Fibroblast of skin of back (primary cell): ENCODE results near the gene ADAP1.
"Not testable (repeated sequence)": the region's sequence is repeated elsewhere in the genome, so short reads cannot be mapped to it uniquely, and the experiment has no call there.

ENCODE experiments used
- DNase-seq: peaks from one replicate; pipeline ENCODE4 v3.0.0-alpha.2; 2013

ADAP1 gene

GRCh38 chr7:974172-974571 is 19.7 kb upstream of the ADAP1 start:
- no peak for DNase-seq

- no peak for DNase-seq
Observed at GRCh38 chr7:973312-973711, 18.8 kb upstream of the ADAP1 start.

GRCh38 chr7:972676-973309 is 18.3 kb upstream of the ADAP1 start:
- DNase-seq = no peak

GRCh38 chr7:972110-972509 is 17.6 kb upstream of the ADAP1 start:
- no peak for DNase-seq

GRCh38 chr7:970744-971143 is 16.3 kb upstream of the ADAP1 start:
- DNase-seq = no peak

- DNase-seq = no peak
Observed at GRCh38 chr7:969403-969802, 14.9 kb upstream of the ADAP1 start.

GRCh38 chr7:968205-969105 is 14.0 kb upstream of the ADAP1 start:
- DNase-seq = no peak

- no peak for DNase-seq
Observed at GRCh38 chr7:967361-968082, 13.0 kb upstream of the ADAP1 start.

- no peak for DNase-seq
Observed at GRCh38 chr7:966291-967069, 12.0 kb upstream of the ADAP1 start.

GRCh38 chr7:964401-965231 is 10.1 kb upstream of the ADAP1 start:
- DNase-seq = peak; percentile 74

- no peak for DNase-seq
Observed at GRCh38 chr7:963236-964078, 9.0 kb upstream of the ADAP1 start.

- DNase-seq = no peak
Observed at GRCh38 chr7:962401-963081, 8.1 kb upstream of the ADAP1 start.

- DNase-seq = no peak
Observed at GRCh38 chr7:961546-962400, 7.3 kb upstream of the ADAP1 start.

GRCh38 chr7:960972-961371 is 6.5 kb upstream of the ADAP1 start:
- DNase-seq = not testable (repeated sequence)

- no peak for DNase-seq
Observed at GRCh38 chr7:960269-960871, 5.9 kb upstream of the ADAP1 start.

- DNase-seq = not testable (repeated sequence)
Observed at GRCh38 chr7:959740-960139, 5.3 kb upstream of the ADAP1 start.

GRCh38 chr7:959271-959670 is 4.8 kb upstream of the ADAP1 start:
- DNase-seq = peak; percentile 22
